ENCODE data around the gene PRR19.

DNA sequence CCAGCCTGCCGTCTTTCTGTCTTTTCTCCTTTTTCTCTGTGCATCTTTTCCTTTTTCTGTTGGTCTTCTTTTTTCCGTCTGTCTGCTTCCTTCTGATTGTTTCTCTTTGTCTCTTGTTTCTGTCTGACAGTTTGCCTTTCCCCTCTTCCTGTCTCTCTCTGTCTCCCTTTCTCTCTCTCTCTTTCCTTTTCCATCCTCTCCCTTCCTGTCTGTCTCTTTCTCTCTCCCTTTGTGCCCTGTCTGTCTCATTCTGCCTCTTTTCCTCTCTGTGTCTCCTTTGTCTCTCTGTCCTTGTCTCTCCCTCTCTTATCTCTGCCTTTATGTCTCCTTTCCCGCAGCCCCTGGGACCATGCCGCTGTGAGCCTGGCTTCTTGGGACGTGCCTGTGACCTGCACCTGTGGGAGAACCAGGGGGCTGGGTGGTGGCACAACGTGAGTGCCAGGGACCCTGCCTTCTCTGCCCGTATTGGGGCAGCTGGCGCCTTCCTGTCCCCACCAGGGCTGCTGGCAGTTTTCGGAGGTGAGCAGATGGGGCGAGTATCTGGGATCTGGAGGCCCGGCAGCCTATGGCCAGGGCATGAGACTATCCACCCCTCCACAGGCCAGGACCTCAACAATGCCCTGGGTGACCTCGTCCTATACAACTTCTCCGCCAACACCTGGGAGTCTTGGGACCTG is 32.9 kb downstream of the PRR19 start:
- TF ChIP-seq, protein P1, sequence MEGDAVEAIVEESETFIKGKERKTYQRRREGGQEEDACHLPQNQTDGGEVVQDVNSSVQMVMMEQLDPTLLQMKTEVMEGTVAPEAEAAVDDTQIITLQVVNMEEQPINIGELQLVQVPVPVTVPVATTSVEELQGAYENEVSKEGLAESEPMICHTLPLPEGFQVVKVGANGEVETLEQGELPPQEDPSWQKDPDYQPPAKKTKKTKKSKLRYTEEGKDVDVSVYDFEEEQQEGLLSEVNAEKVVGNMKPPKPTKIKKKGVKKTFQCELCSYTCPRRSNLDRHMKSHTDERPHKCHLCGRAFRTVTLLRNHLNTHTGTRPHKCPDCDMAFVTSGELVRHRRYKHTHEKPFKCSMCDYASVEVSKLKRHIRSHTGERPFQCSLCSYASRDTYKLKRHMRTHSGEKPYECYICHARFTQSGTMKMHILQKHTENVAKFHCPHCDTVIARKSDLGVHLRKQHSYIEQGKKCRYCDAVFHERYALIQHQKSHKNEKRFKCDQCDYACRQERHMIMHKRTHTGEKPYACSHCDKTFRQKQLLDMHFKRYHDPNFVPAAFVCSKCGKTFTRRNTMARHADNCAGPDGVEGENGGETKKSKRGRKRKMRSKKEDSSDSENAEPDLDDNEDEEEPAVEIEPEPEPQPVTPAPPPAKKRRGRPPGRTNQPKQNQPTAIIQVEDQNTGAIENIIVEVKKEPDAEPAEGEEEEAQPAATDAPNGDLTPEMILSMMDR (conservative IDR thresholded peaks at IDR 0.05; ENCODE audit: low read length) = no peak
- TF ChIP-seq EZH2phosphoT487 (IDR thresholded peaks at IDR 0.05; ENCODE audit: borderline replicate concordance, low read depth, low read length) = no peak
